NCI-H1436 treated with DMSO at 0.1 percent for 48 hours (cell line): ENCODE results near the gene DNAH8.

Source experiments
- DNase-seq: peaks from one replicate; lab custom pipeline; 2025; lab: John Stamatoyannopoulos, UW

Gene DNAH8, protein sequence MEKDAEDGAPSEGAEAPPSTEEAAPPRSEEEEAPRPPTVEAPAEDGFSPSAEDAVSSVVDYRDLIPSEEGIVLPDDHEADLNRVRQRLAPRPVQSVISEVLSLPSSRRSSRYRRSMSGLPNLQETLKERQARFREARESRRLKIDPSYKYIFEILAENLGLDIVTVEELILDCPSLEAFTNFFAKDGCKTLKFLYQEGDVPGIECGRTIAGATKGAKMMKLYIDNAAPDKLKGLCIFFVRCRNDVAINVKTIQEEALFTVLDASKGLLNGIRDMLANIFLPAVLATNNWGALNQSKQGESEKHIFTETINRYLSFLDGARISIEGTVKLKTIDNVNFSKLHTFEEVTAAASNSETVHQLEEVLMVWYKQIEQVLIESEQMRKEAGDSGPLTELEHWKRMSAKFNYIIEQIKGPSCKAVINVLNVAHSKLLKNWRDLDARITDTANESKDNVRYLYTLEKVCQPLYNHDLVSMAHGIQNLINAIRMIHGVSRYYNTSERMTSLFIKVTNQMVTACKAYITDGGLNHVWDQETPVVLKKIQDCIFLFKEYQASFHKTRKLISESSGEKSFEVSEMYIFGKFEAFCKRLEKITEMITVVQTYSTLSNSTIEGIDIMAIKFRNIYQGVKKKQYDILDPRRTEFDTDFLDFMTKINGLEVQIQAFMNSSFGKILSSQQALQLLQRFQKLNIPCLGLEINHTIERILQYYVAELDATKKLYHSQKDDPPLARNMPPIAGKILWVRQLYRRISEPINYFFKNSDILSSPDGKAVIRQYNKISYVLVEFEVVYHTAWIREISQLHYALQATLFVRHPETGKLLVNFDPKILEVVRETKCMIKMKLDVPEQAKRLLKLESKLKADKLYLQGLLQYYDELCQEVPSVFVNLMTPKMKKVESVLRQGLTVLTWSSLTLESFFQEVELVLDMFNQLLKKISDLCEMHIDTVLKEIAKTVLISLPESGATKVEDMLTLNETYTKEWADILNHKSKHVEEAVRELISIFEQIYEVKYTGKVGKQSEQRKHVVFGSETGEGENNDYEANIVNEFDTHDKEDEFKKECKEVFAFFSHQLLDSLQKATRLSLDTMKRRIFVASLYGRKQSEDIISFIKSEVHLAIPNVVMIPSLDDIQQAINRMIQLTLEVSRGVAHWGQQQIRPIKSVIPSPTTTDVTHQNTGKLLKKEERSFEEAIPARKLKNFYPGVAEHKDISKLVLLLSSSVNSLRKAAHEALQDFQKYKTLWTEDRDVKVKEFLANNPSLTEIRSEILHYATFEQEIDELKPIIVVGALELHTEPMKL (N-terminal part only)

DNA sequence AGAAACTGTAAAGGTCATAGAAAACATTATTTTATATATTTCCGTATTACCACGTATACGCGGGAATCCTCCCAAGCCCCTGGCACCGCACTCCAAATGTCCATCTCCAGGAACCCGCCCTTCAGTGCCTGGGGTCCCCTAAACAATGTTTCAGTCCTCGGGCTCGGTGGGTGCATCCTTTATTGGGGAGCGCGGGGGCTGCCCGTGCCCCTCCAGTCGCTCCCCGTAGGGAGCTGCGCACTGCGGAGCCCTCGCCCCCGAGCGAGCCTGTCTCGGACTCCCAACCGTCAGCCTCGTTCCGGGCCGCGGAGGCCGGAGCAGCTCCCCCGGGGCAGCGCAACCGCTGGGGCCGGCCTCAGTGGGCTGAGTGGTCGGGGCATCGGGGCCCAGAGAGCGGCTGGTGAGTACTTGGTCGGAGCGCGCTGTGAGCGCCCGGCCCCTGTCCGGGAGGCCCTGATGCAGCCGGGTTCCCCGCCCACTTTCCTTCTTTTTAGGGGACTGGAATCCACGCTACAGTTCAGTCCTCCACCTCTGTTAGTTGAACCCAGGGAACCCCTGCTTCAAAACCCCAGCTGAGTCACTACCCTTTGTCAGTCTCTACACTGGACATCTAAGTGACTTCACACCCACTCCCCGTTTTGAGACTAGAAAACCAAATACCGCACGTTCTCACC lies at the start of gene DNAH8:
Gene DNAH8, plus strand, starts transcription at position 296 of the 674 bp plus-strand sequence. CDS start 7,499 bp downstream, outside the sequence.
- DNase-seq, result no peak

DNA sequence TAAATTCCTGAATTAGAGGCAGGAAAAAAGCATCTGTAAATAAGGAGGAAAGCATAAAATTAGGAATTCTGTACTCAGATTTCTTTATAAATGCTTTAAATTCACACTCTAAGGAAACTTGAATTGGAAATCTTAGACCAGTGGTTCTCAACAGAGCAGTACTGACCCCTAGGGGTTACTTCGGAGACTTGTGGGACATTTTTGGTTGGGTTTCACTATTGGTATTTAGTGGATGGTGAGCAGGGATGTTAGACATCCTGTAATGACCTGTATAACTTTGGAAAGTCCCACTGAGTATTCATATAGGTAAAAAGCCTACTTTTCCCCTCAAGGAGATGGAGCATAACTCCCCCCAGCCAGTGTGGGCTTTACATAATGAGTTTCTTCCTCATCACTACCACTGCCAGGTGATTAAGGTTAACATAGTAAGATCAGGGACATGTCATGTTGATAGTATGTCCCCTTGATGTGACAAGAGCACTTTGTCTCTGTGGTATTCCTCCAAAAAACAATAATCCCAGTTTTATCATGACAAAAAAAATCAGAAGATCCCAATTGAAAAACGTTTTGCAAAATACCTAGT lies 43.1 kb upstream of the DNAH8 start:
- no peak for DNase-seq

DNA sequence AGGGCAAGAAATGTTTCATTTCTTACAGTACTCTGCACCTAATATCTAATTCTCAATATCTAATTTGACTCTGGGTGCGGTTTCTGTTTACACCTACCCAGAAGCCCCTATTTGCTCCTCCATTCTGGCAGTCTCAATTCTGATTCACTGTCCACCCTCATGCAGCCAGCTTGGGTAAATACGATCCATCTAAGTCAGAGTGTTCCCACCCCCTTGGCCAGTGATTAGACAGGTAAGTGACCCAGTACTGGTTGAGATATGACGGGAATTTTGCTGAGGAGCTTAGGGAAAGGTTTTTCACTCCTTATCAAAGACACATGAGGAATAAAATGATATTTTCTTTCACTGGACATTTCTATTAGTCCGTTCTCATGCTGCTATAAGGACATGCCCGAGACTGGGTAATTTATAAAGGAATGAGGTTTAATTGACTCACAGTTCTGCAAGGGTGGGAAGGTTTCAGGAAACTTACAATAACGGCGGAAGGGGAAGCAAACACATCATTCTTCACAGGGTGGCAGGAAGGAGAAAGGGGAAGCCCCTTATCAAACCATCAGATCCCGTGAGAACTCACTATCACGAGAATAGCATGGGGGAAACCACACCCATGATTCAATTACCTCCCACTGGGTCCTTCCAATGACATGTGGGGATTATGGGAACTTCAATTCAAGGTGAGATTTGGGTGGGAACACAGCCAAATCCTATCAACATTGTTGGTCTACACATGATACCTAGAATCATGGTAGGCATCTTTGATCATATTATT lies 41.5 kb upstream of the DNAH8 start:
- no peak for DNase-seq

DNA sequence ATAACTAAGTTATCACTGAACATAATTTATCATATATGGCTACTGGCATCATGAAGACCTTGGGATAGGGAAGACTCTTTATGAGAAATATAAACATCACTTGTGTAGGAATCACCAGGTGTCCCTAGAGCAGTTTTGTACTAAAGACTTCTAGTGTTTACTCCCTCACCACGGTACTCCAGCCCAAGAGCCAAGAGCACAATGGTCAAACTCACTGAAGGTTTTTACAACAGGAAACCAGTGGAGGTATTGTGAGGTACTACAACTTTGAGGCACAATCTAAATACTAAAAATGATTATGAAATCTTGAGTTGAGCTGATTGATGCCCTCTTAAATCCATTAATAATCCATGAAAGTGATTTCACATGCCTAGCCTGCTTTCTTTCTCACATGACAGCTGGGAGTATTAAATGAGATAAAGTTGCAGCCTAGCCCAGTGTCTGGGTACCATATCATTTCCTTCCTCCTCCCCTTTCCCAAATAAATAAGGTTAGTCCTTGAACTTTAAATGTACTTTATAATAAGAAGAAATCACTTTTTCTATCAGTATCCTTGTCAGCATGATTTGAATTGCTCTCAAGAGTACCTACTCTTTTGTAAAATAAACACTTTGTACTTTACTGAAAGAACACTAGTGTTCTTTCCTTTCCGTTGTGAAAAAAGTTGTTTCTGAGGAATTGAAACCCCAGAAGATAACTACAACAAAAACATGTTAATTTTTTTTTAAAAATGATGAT lies 38.7 kb upstream of the DNAH8 start:
- DNase-seq, result no peak

DNA sequence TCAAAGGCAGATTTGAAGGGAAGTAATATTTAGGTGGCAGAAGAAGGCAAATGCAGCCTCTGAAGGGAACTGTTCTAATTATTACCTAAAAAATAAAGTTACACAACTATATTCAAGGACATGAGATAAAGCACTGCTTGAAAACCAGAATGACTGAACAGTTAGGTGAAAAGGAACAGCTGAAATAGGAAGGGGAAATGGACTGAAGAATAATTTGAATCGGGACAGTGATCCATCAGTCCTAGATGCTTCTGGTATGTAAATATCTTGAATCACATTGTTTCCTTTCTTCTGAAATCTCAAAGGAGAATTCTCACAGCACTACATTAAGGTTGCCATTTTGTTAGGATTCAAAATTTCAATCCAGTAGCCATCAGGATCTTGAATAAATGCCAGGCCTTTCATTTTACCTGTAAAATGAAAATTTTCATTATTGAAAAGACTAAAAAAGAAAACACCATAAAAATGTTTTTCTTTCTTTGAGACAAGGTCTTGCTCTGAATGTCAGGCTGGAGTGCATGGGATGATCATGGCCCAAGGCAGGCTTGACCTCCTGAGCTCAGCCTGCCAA lies 38.1 kb upstream of the DNAH8 start:
- DNase-seq, result no peak

DNA sequence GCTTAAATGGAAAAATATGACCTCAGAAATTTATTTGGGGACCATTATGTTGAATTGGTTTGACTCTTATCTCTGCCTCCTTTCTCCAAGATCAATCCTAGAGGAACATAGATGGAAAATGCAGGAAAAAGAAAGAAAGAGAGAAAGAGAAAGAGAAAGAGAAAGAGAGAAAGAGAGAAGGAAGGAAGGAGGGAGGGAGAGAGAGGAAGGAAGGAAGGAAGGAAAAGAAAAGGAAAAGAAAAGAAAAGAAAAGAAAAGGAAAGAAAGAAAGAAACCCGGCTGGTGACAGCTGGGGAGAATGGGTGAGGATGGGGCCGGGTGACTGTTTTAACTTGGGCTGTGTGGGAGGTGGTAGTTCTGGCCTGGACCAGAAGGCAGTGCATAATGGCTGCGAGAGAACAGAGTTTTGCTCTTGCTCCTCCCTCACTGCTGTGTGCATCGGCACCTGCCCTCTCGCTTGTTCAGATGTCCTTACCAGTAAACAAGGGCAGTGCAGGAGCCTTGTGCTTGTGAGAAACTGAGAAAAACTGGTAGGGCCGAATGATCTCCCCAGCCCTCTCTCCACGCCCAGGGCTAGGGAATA lies 36.8 kb upstream of the DNAH8 start:
- DNase-seq, result no peak

DNA sequence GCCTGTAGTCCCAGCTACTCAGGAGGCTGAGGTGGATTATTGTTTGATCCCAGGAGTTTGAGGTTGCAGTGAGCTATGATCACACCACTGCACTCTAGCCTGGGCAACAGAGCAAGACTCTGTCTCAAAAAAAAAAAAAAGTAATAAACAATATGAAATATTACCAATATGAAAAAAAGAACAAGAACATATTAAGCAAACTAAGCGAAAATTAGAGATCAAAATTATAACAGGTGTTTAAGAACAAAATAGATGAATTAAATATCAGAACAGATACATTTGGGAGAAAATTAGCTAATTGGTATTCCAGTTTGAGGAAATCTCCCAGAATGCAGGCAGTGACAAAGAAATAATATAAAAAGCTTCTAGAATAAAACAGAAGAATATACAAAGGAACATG lies 35.4 kb upstream of the DNAH8 start:
- DNase-seq, result no peak

DNA sequence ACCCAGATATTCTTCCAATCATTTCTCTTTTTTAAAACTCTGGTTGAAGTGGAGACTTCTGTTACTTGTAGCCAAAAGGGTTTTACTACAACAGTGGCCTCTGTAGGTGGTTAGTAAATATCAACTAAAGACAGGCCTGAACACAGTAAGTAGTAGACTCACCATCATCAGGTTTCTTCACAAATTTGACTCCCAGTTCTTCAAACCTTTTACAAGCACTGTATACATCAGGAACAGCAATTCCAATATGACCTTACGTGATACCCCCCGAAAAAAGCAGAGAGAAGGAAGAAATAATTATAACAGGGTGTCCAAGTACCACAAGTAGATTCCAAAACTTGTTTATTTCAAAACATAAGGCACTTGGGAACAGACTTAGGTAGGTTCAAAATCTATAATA lies 33.3 kb upstream of the DNAH8 start:
- DNase-seq, result no peak

DNA sequence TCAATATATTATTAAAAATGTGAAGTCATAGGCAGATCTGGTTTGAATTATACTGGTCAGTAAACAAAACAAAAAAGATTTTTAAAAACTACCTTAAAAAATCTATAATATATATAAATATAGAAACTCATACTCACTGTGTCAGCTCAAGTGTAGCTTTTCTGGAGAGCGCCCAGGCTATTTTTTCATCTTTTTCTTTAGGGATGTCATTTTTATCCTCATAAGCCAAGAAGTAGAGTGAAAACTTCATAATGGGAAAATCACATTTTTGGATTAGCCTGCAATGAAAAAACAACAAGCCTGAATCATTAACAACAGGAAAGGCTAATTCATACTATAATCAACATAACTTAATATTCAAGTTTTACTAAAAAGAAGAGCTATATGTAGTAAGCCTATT lies 30.9 kb upstream of the DNAH8 start:
- no peak for DNase-seq

DNA sequence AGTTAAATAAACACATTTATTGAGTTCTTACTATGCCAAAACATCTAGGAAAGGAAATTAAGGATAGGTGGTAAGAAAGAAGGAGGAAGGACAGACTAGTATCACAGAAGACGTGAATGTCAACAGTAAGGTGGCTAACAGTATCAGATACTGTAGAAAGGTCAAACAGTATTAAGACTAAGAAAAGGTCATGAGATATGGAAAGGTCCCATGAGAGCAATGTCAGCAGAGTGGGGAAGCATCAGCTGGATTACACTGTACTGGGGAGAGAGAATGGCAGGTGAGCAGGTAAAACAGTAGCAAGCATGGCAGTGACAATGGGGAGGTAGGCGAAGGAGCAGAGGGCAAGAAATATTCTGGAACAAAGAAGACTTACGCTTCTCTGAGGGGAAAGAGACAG lies 30.2 kb upstream of the DNAH8 start:
- DNase-seq, result no peak

DNA sequence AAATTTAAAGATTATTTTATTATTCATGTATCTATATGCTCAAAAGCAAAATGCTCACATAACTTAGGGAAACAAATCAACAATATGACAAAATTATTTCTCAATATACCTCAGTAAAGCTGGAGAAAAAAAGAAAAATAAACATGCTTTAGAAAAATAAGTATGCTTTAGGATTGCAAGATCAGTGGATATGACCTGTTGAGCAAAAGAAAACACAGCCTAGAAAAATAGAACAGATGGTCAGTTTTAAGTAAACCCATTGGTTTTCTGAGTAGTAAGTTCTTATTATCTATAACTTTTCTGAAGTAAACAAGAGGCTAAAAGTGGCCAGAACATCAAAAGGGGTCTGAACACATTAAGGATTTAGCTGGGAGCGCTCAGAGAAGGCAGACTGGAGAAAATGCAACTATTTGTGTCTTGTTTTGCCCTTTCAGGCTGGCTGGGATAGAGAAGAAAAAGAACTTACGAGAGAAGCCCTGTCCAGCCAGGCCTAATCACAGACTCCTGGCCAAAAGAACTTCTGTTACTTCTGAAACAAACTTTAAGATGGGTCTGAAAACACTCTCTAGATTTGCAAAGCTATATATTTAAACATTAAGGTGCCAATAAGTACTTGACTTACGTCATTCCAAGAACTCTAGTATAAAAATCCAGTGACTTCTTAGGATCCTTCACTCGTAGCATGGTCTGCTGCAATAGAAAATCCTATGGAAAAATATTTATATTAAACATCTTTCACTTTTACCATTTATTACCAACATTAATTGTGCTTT lies 28.7 kb upstream of the DNAH8 start:
- DNase-seq, result no peak

DNA sequence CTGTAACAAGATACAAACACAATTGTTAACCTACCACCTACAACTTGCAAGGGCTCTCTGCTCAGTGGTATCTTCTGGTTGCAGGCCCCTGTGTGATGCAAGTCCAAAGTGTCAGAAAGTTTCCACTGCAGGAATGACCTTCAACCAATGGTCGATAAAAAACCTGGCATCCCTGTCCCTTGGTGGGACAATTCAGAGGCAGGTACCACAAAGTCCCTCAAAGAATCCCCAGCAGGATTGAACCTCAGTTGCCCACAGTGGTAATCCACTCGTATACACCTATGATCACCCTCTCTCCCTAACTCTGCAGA lies 28.1 kb upstream of the DNAH8 start:
- no peak for DNase-seq

DNA sequence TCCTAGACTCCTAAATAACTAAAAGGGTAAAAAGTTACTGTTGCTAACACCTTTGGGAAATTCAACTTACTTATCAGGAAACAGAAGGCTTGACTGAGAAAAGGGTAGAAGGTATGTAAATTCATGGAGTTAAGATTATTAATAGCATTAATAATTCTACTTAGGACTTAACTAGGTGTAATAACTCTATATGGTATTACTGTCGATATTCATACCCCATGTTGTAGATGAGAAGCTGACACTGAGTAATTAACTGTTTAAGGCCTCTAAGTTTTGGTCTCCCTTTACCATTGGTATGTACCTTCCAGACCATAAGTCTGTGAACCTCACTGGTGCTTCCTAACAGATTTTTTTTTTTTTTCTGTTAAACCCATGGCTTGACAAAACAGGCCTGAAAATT lies 27.6 kb upstream of the DNAH8 start:
- no peak for DNase-seq

DNA sequence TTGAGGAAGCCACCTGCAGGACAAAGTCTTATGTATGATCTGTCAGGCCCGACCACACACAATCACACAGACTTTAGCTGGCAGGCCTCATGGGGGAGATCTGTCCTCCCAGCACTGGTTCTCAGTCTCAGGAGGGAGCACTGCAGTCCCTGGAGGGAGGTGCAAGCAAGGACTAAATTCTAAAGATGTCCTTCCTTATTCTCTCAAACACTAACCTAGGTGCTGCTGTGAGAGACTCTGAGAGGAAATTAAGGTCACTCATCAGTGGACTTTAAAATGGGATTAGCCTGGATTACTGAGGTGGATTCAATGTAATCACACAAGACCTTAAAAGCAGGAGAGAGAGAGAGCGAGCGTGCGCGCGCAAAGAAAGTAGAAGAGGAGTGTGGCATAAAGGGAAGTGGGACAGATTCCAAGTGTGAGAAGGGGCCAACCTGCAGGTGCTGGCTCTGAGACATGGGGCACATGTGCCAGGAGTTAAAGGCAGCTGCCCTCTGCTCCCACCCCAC lies 26.5 kb upstream of the DNAH8 start:
- DNase-seq, result no peak

DNA sequence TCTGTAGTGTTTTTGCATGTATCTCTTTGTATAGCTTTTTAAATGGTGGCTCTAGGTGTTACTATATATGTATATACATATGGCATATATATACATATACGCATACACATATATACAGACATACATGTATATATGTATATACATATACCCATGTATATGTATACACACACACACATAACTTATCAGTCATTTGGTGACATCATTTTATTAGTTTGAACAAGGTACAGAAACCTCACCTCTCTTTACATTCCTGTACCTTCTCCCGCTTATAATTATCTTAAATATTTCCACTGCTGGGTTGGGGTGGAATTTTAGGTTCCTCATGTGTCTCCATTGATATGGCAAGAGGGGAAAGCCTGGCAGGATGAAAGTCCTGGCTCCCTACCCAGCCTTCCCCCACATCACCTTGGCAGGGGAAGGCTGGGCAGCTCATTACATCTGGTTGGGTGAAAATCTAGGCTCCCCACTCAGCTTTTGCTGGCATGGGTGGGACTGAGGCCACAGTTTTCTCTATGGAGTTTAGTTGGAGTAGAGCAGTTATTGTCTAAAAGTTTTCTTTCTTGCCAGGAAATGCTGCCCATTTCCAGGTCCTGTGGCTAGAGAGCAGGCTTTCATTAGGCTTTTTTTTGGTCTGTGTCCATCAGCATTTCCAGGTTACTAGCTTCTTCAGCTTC lies 19.7 kb upstream of the DNAH8 start:
- no peak for DNase-seq

DNA sequence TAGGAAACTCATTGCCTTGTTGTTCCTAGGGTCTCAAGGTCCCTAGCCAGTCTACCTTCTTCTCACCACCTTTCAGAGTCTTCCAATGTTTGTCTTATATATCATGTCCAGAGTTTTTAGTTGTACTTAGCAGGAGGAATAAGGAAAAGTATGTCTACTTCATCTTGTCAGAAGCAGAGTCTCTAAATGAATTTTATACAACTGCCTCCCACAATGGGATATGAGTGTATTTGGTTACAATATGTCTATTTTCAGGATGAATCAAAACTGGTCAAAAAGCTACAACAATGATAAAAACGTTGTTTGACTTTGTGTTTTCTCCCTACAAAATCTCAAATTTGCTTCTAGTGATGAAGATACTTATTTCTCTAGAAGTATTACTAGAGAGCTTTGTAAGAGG lies 19.2 kb upstream of the DNAH8 start:
- no peak for DNase-seq

DNA sequence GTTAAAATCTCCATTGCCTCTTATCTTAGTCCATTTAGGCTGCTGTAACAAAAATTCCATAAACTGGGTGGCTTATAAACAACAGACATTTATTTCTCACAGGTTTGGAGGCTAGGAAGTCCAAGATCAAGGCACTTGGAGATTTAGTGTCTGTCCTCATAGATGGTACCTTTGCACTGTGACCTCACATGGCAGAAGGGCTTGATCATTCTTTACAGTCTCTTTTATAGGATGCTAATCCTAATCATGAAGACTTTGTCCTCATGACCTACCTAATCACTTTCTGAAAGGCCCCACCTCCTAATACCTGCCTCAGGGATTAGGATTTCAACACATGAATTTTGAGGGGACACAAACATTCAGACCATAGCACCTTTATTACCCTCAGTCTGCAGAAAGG lies 18.8 kb upstream of the DNAH8 start:
- DNase-seq, result no peak

DNA sequence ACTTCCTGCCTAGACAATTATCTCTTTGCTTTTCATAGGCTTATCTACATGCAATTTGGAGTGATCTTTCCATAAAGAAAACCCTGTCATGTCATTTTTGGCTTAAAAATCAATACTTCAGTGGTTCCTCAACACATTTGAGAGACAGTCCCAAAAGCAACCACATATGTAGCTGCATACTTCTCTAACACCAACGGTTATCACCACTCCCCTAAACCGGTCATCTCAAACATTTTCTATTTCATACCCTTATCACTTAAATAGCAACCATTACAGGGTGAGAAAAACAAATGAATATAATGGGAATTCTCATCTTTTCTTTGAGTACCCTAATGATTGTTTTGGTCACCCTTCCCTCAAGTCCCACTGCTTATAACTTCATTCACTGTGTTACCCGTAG lies 17.3 kb upstream of the DNAH8 start:
- no peak for DNase-seq
